Mesangial cell (primary cell): ENCODE data around the gene PLCE1. TPM values are rescaled to one million over a fixed set of nuclear protein-coding genes. Genes with fewer than 3 reads are reported as not detected.

Source experiments
- total RNA-seq: library from RNA; depleted of rRNA; stranded (reverse); fragments of >200 nt; gene quantifications from 2 replicates; pipeline ENCODE4 v1.2.3, GENCODE V29; 2015

Gene PLCE1
- 4.4 and 5.2 TPM in 2 replicates for total RNA-seq

GRCh38 chr10:93993782-93994437 lies at the start of gene PLCE1:
TSS of gene PLCE1 (plus strand) at chr10:93993931. CDS start at chr10:94031047, 37,116 bp downstream.

Other genes with a start within 250 kb of the PLCE1 start
- not detected in 2 replicates for gene LGI1, start 236.0 kb upstream of the PLCE1 start, total RNA-seq
- gene SLC35G1, start 100.0 kb upstream of the PLCE1 start, total RNA-seq: 3.8 and 5.1 TPM in 2 replicates